IMR-90 (cell line): ENCODE results near the gene MOAP1. TPM values are rescaled to one million over a fixed set of nuclear protein-coding genes. Genes with fewer than 3 reads are reported as not detected.

ENCODE experiments used
- ATAC-seq: fragments of 200-7000 bp; cut with Tn5 transposase; 2 replicates; pipeline ENCODE4 v1.9.1; 2020; ENCODE audit warnings: low read depth, mild to moderate bottlenecking, moderate library complexity
- BruUV-seq: library from RNA; stranded (reverse); fragments of 400-500 nt; replicated peaks from 2 replicates; lab custom pipeline; 2021; lab: Mats Ljungman, UMichigan
- CTCF ChIA-PET: fragments of 300-600 bp; formaldehyde crosslinking; extraction: SDS; loops from one replicate; lab custom pipeline; 2021; ENCODE audit warnings: antibody characterized with exemption; lab: Yijun Ruan, JAX
- POLR2A ChIA-PET: fragments of 300-600 bp; sonication (Branson Sonifier 250); formaldehyde crosslinking; loops from one replicate; lab custom pipeline; 2022; ENCODE audit warnings: antibody characterized with exemption; ENCODE audit not compliant: unreplicated experiment; lab: Charles Lee
- DNase-seq: peaks from one replicate; pipeline ENCODE4 v3.0.0; 2013
- H2AFZ ChIP-seq: replicated peaks from 2 replicates; pipeline ENCODE3; 2013; ENCODE audit warnings: low read length, mild to moderate bottlenecking; ENCODE audit not compliant: poor library complexity
- H2AK5ac ChIP-seq: 2 replicates; pipeline ENCODE4 v1.6.1; 2013; ENCODE audit warnings: low read depth, low read length, inconsistent platforms
- H2AK9ac ChIP-seq: replicated peaks from 2 replicates; pipeline ENCODE3; 2013; ENCODE audit warnings: mild to moderate bottlenecking, low read depth, low read length, moderate library complexity; ENCODE audit not compliant: poor library complexity
- H2BK120ac ChIP-seq: 2 replicates; pipeline ENCODE4 v1.6.1; 2013; ENCODE audit warnings: low read depth, low read length, inconsistent platforms
- H2BK15ac ChIP-seq: 3 replicates; pipeline ENCODE4 v1.6.1; 2013; ENCODE audit warnings: low read depth, low read length, inconsistent platforms
- H2BK20ac ChIP-seq: 2 replicates; pipeline ENCODE4 v1.6.1; 2013; ENCODE audit warnings: low read depth, mild to moderate bottlenecking, inconsistent platforms, low read length, moderate library complexity
- H2BK5ac ChIP-seq: 2 replicates; pipeline ENCODE4 v1.6.1; 2013; ENCODE audit warnings: mild to moderate bottlenecking, low read depth, low read length, inconsistent platforms; ENCODE audit not compliant: poor library complexity, severe bottlenecking
- H3K14ac ChIP-seq: replicated peaks from 2 replicates; pipeline ENCODE4 v1.6.1; 2013; ENCODE audit warnings: low read depth, low read length, inconsistent platforms
- H3K18ac ChIP-seq: 2 replicates; pipeline ENCODE4 v1.6.1; 2013; ENCODE audit warnings: low read depth, low read length, control low read depth
- H3K23ac ChIP-seq: 2 replicates; pipeline ENCODE4 v1.6.1; 2013; ENCODE audit warnings: low read depth, low read length, inconsistent platforms
- H3K27ac ChIP-seq: 2 replicates; pipeline ENCODE4 v1.5.1; 2013; ENCODE audit warnings: mild to moderate bottlenecking, control low read depth, low read length; ENCODE audit not compliant: insufficient read depth
- H3K27me3 ChIP-seq: 2 replicates; pipeline ENCODE4 v1.6.1; 2013; ENCODE audit warnings: low read length; ENCODE audit not compliant: control insufficient read depth, insufficient read depth
- H3K36me3 ChIP-seq: 2 replicates; pipeline ENCODE4 v1.6.1; 2013; ENCODE audit warnings: low read length, mixed read lengths; ENCODE audit not compliant: control insufficient read depth, insufficient read depth
- H3K4ac ChIP-seq: 2 replicates; pipeline ENCODE4 v1.6.1; 2013; ENCODE audit warnings: low read depth, low read length, inconsistent platforms
- H3K4me1 ChIP-seq: 2 replicates; pipeline ENCODE4 v1.6.1; 2013; ENCODE audit warnings: low read length, mixed read lengths; ENCODE audit not compliant: control insufficient read depth, insufficient read depth
- H3K4me2 ChIP-seq: 2 replicates; pipeline ENCODE4 v1.6.1; 2013; ENCODE audit warnings: low read depth, mild to moderate bottlenecking, control low read depth, low read length, moderate library complexity
- H3K4me3 ChIP-seq: 2 replicates; pipeline ENCODE4 v1.5.1; 2013; ENCODE audit warnings: low read depth, mild to moderate bottlenecking, control low read depth, low read length, moderate library complexity; ENCODE audit not compliant: insufficient read depth
- H3K56ac ChIP-seq: 2 replicates; pipeline ENCODE4 v1.6.1; 2013; ENCODE audit warnings: low read length, inconsistent platforms; ENCODE audit not compliant: insufficient read depth; ENCODE audit errors: extremely low read depth
- H3K79me1 ChIP-seq, 2 experiments: 2 replicates each; pipeline ENCODE4 v1.6.1; 2013; ENCODE audit warnings: low read length in 2 of 2, inconsistent platforms in 1 of 2, low read depth in 1 of 2
- H3K9ac ChIP-seq: 2 replicates; pipeline ENCODE4 v1.6.1; 2013; ENCODE audit warnings: low read depth, low read length, control low read depth
- H3K9me1 ChIP-seq: 2 replicates; pipeline ENCODE4 v1.6.1; 2013; ENCODE audit warnings: low read length, inconsistent platforms; ENCODE audit not compliant: insufficient read depth
- H3K9me3 ChIP-seq: 2 replicates; pipeline ENCODE4 v1.6.1; 2013; ENCODE audit warnings: low read length; ENCODE audit not compliant: control insufficient read depth, insufficient read depth
- H4K20me1 ChIP-seq: 2 replicates; pipeline ENCODE4 v1.6.1; 2013; ENCODE audit warnings: low read length, inconsistent platforms; ENCODE audit not compliant: insufficient read depth
- H4K5ac ChIP-seq: 2 replicates; pipeline ENCODE4 v1.6.1; 2013; ENCODE audit warnings: mild to moderate bottlenecking, low read depth, low read length, control low read depth
- H4K8ac ChIP-seq, 2 experiments: 2 replicates each; pipeline ENCODE4 v1.6.1; 2013; ENCODE audit warnings: low read depth in 2 of 2, low read length in 2 of 2, control low read depth in 1 of 2, inconsistent platforms in 1 of 2
- H4K91ac ChIP-seq: 2 replicates; pipeline ENCODE4 v1.6.1; 2013; ENCODE audit warnings: low read depth, low read length, inconsistent platforms; ENCODE audit not compliant: insufficient read depth
- CEBPB ChIP-seq: IDR thresholded peaks from 2 replicates; pipeline ENCODE4 v1.6.1; 2012; ENCODE audit warnings: low read depth, low read length, improper control_type of control experiment
- CHD1 ChIP-seq: IDR thresholded peaks from 2 replicates; pipeline ENCODE4 v1.6.1; 2012; ENCODE audit warnings: low read depth, low read length, improper control_type of control experiment
- FOS ChIP-seq: fragments of 150-350 bp; IDR thresholded peaks from 2 replicates; pipeline ENCODE4 v1.6.1; 2016; ENCODE audit warnings: low read depth, low read length
- MAFK ChIP-seq: IDR thresholded peaks from 2 replicates; pipeline ENCODE4 v1.6.1; 2012; ENCODE audit warnings: low read depth, low read length, improper control_type of control experiment
- POLR2A ChIP-seq: IDR thresholded peaks from 2 replicates; pipeline ENCODE4 v1.6.1; 2012; ENCODE audit warnings: mild to moderate bottlenecking, low read depth, low read length
- RCOR1 ChIP-seq: IDR thresholded peaks from 2 replicates; pipeline ENCODE4 v1.6.1; 2012; ENCODE audit warnings: mild to moderate bottlenecking, low read length, improper control_type of control experiment; ENCODE audit not compliant: insufficient replicate concordance
- WGBS, 2 experiments: methylation state at CpG; one replicate each; pipeline versions ENCODE4 v1.1.5 to v1.1.7; 2013; ENCODE audit warnings: missing lambda C conversion rate in 2 of 2; ENCODE audit not compliant: insufficient read length in 1 of 2; ENCODE audit errors: extremely low coverage in 2 of 2; 5-methylcytosine and 5-hydroxymethylcytosine counted together
- dilution Hi-C: fragments of 300-500 bp; cut with HindIII; formaldehyde crosslinking; loops from one replicate; pipeline ENCODE4 v1.14.3; 2018; ENCODE audit warnings: low sequenced_read_pairs; ENCODE audit not compliant: unreplicated experiment
- in situ Hi-C: fragments of 300-500 bp; cut with MboI; formaldehyde crosslinking; loops from 3 replicates; pipeline ENCODE4 v1.14.3; 2019; ENCODE audit warnings: low sequenced_read_pairs, inconsistent platforms, mixed read lengths
- intact Hi-C: fragments of 100-400 bp; cut with micrococcal nuclease; formaldehyde crosslinking; loops from 2 replicates; pipeline ENCODE4 v1.10.0; 2022
- polyA plus RNA-seq, 3 experiments: library from polyadenylated mRNA; depleted of rRNA; stranded (reverse); fragments of >200 nt; gene quantifications; 2 replicates each; pipeline ENCODE4 v1.2.3, GENCODE V29; 2012; ENCODE audit warnings: low replicate concordance in 1 of 3
- total RNA-seq: library from RNA; depleted of rRNA; stranded (reverse); fragments of >200 nt; gene quantifications from 2 replicates; pipeline ENCODE4 v1.2.3, GENCODE V29; 2012

The MOAP1 gene
- total and polyA plus RNA-seq, 2 of the 4 experiments (the other 2 are of a cell fraction): 9.9 to 13.2 TPM

DNA sequence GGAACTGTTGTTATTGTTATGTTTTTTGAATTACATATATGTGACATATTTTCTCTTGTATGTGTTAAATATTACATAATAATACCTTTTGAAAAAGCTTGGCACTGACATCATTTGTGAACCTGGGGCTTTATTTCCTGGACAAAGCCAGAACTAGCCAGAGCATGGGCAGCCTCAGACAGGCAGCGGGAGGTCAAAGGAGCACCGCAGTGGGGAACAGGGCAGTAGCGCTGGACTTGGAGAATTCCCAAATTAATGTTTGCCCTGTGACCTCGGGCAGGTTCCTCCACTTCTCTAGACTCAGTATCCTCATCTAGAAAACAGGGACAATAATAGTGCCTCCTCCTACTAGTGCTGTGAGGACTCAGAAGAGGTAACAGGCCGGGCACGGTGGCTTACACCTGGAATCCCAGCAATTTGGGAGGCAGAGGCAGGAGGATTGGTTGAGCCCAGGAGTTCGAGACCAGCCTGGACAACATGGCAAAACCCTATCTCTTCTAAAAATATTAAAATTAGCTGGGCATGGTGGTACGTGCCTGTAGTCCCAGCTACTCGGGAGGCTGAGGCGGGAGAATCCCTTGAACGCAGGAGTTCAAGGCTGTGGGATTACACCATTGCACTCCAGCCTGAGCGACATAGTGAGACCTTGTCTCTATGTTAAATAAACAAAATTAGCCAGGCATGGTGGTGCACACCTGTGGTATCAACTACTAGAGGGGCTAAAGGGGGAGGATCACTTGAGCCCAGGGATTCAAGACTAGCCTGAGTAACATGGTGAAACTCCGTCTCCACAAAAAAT, 41.6 kb downstream of the MOAP1 start:
- TF ChIP-seq RCOR1 (no peak), CHD1 (no peak), FOS (no peak), POLR2A (no peak), MAFK (no peak), CEBPB (no peak)
- dilution Hi-C loops: no loop called here
- H4K91ac ChIP-seq: no peak overlapping the region
- no TSS peak for BruUV-seq
- no peak overlapping the region for H3K9ac ChIP-seq
- POLR2A ChIA-PET: no interaction called here
- no peaks in the 10 kb centered on the region for H3K79me1 ChIP-seq
- in situ Hi-C loops: no loop called here
- no peaks in the 10 kb centered on the region for H3K9me3 ChIP-seq
- H2BK15ac ChIP-seq: no peak overlapping the region
- H3K4me2 ChIP-seq: no peak overlapping the region
- intact Hi-C loops: no loop called here
- no peak overlapping the region for H3K56ac ChIP-seq
- H2BK20ac ChIP-seq: no peak overlapping the region
- no peak overlapping the region for H3K4ac ChIP-seq
- no peak overlapping the region for H4K8ac ChIP-seq
- H3K36me3 ChIP-seq: no peaks in the 10 kb centered on the region
- no peak overlapping the region for H2AFZ ChIP-seq
- no peaks in the 10 kb centered on the region for H3K4me1 ChIP-seq
- no peak overlapping the region for H2AK5ac ChIP-seq
- peaks cover 15% of the 10 kb centered on the region; the same call in 1 of the 2 replicates for H3K27me3 ChIP-seq
- WGBS, 2 experiments: no CpG with 5 or more reads among the region's 13 CpGs
- H2BK5ac ChIP-seq: no peak overlapping the region
- no peaks in the 10 kb centered on the region; the same call in 1 of the 2 replicates for H4K20me1 ChIP-seq
- H3K9me1 ChIP-seq: no peaks in the 10 kb centered on the region
- H3K18ac ChIP-seq: no peak overlapping the region
- CTCF ChIA-PET: interaction anchor here (0.6 to 0.7 kb wide), 2 partner anchors 46 to 170 kb away, joined by 5 read pairs; no protein-coding TSS in a partner anchor
- no peak overlapping the region for H3K23ac ChIP-seq
- H4K5ac ChIP-seq: no peak overlapping the region
- no peak overlapping the region for H3K27ac ChIP-seq
- H2AK9ac ChIP-seq: no peak overlapping the region
- ATAC-seq (no peak), DNase-seq (no peak)
- H2BK120ac ChIP-seq: no peak overlapping the region
- H3K14ac ChIP-seq: no peak overlapping the region
- H3K4me3 ChIP-seq: no peak overlapping the region
